ENCODE data around the gene ZDHHC3.
"Not testable (repeated sequence)": the region's sequence is repeated elsewhere in the genome, so short reads cannot be mapped to it uniquely, and the experiment has no call there.

- not testable (repeated sequence) for TF ChIP-seq POLR2A, CTCF (IDR thresholded peaks at IDR 0.05)
Measured at GRCh38 chr3:44986330-44986729, 10.4 kb upstream of the ZDHHC3 start.
